ENCODE measurements around the gene GPR6.

The GPR6 gene

GRCh38 chr6:110017306-110017705 is 39.2 kb downstream of the GPR6 start:
- no peak overlapping the region for H3K4me3 ChIP-seq (ENCODE audit: low read depth, low read length)
- DNase-seq (ENCODE audit: low read depth), result no peak
- no peak for TF ChIP-seq CTCF (IDR thresholded peaks at IDR 0.05; ENCODE audit: insufficient read depth, low read depth, low read length, missing control alignments)

- no peak overlapping the region for H3K4me3 ChIP-seq (ENCODE audit: low read depth, low read length)
- DNase-seq (ENCODE audit: low read depth), result no peak
- TF ChIP-seq CTCF (IDR thresholded peaks at IDR 0.05; ENCODE audit: insufficient read depth, low read depth, low read length, missing control alignments), result no peak
Measured at GRCh38 chr6:110017946-110018345, 39.8 kb downstream of the GPR6 start.

GRCh38 chr6:110018486-110018885 is 40.4 kb downstream of the GPR6 start:
- no peak for DNase-seq (ENCODE audit: low read depth)
- TF ChIP-seq CTCF (IDR thresholded peaks at IDR 0.05; ENCODE audit: insufficient read depth, low read depth, low read length, missing control alignments), result no peak
- H3K4me3 ChIP-seq (ENCODE audit: low read depth, low read length), result no peak overlapping the region

GRCh38 chr6:110020888-110021287 is 42.8 kb downstream of the GPR6 start:
- no peak overlapping the region for H3K4me3 ChIP-seq (ENCODE audit: low read depth, low read length)
- no peak for TF ChIP-seq CTCF (IDR thresholded peaks at IDR 0.05; ENCODE audit: insufficient read depth, low read depth, low read length, missing control alignments)
- peak; percentile 17 for DNase-seq (ENCODE audit: low read depth)

GRCh38 chr6:110029144-110029543 is 51.0 kb downstream of the GPR6 start:
- DNase-seq (ENCODE audit: low read depth), result no peak
- H3K4me3 ChIP-seq (ENCODE audit: low read depth, low read length), result no peak overlapping the region
- no peak for TF ChIP-seq CTCF (IDR thresholded peaks at IDR 0.05; ENCODE audit: insufficient read depth, low read depth, low read length, missing control alignments)

Data from GM12865 (cell line).